HG03565 (cell line): Measurements from ENCODE around the gene EN1.

Experiments used
- ATAC-seq: cut with Tn5 transposase; IDR thresholded peaks from one replicate; pipeline ENCODE4 v1.9.1; 2021; ENCODE audit warnings: mild to moderate bottlenecking, moderate library complexity; ENCODE audit not compliant: unreplicated experiment

Gene EN1

DNA sequence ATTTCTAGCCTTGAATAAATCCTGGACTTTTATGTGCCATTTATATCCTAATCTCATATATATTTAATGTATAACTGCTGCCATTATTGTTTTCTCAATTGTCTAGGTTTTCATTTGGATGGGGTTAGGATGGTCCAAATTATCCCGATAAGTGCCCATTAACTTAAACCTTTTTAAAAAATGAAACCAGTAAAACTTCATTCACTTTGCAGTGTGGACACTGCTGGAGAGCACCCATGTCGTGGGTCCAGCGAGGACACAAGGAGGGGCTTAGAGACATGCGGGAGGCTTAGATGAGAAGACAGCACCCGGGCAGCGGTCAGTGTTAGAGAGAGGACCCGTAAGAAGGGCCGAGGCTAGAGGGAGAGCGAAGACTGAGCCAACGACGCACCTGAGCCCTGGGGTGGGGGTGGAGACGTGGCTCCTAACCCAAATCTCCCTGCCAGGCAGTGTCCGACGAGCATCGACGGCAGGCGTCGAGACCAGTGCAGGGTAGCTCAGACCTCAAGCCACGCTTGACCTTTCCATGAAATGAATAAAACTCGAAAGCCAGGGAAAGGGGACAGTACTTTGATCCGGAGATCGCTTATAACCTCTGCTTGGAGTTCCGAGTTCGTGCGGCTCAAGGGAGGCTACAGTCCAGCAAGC, 9.0 kb upstream of the EN1 start:
- no peak for ATAC-seq

DNA sequence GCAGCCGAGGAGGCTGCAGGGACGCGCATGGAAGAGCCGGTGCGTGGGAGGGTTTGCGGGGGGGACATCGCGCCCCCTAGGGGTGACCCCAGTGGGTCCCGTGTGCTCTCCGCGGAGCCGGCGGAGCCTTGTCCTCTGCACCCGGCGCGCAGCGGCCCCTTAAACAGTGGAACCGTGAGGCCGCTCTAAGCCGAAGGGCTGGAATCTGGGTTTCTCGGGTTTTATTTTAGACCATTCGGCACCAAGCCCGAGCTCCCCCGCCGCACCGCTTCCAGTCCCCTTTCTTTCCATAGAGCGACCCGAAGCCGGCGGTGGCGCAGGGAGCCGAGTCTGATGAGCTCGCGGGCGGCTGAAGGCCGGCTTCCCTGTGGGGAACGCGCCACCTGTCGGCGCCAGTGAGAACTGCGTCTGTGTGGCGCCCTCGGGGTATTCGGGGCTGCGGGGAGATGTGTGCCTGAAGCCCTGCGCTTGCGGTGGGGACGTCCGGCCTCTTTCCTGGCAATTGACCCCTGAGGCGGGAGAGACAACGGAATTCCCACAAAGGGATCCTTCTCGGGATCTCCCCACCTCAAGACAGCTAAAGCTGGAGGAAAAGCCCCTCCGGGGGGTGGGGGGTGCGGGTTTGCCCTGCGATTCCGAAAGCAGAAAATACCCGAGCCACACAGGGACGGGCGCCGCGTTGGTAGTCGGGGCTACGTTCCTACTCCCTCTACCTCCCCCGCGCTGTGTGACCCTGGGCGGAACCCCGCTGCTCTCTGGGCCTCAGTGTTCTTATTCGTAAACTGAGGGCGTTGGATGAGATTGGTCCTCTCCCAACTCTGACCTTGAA, 8.2 kb upstream of the EN1 start:
- peak; percentile 83 for ATAC-seq

DNA sequence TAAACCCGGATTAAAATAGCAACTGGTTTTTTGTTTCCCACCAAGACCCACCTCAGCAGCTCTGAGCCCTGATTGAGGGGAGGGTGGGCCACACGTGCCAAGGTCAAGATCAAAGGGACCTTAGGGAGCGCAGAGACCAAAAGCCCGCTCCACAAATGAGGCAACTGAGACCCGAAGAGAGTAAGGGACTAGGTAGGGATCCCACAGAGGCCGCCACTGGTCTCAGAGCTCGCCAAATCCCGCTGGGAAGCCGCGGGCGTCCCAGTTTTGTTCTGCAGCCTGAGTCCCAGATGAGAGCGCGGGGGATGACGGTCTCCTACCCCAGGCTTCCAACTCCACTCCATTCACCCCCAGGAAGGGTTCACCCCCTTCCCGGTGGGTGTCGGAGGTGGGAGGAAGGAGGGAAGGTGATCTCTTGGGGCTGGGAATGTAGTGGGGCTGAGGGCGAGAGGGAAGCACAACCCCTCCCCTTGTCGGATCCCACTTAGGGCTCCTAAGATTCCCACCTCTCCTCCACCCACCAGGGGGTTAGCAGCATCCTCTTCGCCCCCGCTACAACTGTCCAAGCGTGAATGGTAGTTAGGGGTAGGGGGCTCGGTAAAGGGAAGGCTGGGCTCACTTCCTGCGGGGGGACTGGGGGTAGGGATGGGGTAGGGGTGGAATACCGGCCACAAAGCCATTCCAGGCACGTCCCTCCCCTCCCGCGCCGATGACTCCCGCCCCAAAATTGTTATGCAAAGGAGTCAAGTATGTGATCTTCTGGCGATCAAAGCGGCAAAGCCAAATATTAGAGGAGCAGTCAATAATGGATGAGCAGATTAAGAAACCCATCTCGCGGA, 7.3 kb upstream of the EN1 start:
- ATAC-seq, result no peak

DNA sequence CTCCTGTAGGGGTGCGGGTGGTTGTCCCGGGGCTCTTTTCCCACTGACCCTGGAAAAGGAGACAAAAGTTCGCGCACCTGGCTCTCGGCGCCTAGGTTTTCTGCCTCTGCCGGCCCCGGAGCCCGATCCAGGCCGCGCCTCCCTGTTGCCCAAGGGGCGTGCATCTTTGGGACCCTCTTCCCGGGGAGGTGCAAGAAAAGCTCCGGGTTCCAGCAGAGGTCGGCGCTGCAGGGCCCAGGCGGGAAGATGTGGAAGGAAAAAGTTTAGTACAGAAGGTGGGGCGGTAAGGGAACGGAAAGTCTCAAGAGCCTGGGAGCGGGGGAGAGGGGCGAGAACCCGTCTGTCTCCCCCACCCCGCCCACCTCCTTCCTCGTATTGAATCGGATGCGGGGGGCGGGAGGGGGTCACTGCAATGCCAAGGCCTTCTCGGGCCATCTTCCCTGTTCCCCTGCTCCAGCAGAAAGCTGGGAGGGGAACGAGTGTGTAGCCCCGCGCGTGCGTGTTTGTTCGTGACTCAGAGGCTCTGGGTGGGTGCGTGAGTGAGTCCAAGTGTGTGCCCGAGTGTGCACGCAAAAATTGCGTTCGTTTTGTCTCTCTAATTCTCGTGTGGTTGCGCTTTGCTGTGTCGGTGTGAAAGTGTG, 6.3 kb upstream of the EN1 start:
- ATAC-seq, result no peak

DNA sequence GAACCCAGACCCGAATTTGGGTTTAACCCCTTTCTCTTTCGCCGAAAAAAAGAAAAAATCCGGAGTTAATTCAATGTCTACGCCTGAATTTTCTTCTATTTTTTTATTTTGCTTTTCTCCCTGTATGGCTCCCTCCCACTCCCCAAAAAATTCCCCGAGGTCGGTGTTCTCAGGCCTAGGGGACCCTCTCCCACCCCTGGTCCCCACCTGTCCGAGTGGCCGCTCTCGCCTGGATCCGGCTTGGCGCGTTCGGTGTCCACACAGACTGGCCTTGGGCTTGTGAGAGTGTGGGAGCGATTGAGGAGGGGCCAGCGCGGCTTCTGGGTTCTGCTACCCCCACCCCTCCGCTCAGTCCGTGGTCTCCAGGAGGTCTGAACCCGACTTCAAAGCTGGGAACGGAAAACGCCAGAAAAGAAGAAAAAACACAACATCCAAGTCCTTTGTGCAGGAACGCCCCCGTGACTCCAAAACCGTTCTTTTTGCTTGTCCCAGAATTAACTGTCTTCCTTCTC, 5.7 kb upstream of the EN1 start:
- ATAC-seq, result no peak

DNA sequence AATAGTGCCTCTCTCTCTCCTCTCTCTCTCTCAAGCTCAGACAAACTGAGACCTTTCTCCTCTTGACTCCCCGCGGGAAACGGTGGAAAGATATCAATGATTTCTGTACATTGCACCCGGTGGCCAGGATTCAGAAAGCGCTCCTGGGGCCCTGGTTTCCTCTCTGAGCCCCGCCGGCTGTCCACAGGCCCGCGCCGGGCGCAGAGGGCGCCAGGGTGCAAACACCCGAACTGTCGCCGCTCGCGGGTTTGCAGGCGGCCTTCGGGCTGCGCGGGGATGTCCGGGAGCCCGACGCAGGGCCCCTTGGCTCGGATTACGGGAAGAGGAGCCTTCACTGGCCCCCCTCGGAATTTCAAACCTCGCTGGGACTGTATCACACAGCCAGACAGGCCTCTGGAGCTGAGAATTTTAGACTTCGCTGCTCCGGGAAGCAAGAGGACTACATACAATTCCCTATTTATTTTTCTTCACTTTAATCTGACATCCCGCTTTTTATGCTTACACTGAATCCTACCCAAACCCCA, 5.2 kb upstream of the EN1 start:
- no peak for ATAC-seq

DNA sequence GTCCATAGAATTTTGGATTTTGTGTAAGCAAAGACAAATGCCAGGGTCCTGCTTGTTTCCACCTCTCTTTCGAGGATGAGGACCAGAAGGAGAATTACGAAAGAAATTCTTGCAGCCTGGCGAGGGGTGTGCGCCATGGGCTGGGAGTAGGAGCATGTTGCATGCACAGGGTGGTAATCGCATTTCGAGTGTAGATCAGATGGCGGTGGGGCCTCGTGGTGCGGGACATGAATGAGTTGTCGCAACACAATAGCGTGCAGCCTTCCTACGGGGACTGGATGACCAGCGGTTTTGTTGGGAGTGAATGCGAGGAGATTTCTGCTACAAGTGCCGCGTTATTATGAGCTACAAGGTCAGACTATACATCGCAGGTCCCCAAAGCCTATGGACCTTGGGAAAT, 4.2 kb upstream of the EN1 start:
- ATAC-seq, result no peak

DNA sequence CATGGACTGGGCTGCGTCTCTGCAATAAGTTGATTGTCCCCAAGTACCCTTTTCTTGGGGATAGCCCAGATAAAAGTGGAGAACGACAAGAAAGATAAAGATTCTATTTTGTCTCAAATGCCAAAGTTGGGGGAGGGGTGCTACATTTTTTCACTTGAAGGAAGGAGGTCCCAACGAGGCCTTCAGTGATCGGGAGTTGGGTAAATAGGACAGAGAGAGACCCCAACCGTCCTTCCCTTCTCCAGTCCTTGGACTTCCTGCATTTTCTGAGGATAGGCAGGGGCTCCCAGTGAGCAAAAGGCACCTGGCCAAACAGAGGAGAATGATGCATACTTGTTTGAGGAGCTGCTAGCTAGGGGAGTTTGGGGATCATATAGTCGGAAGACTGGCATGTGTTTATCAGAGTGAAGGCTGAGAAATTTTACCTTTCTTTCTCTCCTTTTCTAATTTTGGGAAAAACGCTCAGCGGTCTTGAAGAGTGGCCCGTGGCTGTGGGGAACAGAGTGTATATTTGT, 3.5 kb upstream of the EN1 start:
- no peak for ATAC-seq

DNA sequence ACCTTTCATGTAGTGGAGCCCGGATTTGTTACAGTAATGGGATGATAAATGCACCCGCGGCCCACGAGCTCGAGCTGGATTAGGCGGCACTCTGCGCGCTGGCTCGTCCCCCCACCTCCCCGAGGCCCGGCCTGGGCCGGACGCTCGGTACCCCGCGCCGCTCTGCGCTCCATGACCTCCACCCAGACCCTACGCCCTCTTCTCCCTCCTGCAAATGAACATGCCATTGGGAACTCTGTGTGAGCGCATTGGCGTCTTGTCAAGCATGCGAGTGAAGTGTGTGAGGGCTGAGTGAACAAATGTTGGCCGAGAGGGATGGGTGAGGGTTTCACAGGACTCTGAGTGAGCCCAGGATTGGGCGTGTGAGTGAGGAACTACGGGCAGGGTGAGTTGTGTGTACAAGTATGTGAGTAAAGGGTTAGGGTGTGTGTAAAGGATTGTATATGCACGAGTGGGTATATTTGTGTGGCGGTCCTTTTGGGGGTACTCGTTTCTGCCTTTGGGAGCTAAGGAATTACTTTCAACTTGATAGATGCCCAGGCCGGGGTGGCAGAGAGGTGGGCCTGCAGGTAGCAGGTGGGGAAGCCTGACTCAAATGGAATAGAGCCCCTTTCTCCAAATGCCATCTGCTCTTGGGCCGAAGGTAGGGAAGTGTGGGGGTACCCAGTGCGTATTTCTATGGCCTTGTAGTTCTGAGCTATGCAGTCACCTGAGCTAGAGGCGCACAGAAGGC, 2.9 kb upstream of the EN1 start:
- ATAC-seq, result no peak

DNA sequence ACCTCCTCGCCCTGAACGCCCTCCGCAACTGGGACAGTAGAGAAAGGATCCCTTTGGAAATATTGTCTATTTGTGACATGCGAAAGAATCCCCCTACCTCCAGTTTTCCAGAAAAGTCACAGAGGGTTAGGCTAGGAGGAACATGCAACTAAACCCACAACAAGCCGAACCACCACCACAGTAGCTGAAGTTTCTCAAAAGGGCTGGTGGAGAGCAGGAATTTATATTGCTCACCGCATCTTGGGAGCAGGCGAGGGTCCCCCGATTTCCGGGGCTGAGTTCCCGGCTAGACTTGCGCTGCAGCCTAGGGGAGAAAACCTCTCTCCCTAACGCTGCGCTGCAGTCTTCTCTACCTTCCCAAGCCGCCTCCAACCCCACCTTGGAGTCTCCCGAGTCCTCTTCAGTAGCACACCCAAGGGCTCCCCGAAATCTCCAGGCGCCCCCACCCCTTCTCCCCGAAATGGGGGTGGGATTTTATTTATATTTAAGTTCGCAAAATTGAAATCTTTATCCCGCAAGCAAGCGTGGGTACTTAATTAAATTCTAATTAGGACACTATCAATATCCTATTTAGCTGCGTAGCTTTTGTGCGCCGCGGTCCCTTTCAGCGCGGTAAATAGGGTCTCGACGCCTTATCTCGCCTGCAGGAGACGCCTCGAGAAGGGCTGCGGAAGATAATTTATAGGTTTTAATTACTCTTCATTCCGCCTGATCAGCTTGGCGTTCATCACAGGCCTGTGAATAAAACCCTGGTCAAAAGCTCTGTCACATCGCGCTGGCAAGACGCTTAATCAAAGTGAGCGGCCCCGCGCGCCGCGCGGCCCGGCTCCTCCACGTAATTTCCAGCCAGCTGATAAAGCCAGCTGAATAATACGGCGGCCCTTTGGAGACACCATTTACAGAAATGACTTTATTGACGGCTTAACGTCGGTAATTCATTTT, 2.0 kb upstream of the EN1 start:
- ATAC-seq, result no peak

DNA sequence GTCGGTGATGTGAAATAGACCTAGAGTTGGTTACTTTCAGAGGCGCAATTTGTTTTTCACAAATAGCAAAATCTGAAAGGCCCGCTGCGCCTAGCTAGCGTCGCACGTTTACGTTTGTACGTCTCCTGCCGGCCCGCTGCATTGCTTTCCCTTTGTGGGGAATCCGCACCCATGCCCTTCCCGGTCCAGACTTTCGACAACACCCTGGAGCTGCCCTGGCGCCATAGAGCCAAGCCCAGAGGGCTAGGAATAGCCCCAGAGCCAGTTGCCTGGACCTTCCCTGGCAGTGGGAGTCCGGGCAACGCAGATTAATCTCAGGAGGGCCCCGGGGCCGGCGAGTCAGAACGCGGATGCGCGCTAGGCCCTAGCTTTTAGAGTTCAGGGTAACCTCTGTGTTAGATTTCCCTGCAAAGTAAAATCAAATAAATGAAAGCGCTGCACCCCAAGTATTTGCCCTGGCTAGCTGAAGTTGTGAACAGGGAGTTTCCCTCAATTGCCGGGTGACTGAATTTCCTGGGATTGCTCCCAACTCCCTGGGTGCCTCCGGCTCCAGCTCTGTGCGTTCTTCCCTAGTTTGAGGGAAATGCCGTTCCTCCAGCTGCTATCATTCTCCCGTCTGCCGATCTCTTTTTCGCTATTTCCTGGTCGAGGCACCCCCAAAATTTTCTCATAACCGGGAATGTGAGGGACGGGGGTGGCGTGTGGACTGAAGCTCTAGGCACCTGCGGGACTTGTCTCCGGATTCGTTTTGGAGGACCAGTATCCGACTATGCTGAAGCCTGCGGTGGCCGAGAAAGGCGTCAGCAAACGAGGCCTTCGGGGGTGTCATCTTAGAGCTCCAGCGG, 1.2 kb upstream of the EN1 start:
- ATAC-seq, result no peak

DNA sequence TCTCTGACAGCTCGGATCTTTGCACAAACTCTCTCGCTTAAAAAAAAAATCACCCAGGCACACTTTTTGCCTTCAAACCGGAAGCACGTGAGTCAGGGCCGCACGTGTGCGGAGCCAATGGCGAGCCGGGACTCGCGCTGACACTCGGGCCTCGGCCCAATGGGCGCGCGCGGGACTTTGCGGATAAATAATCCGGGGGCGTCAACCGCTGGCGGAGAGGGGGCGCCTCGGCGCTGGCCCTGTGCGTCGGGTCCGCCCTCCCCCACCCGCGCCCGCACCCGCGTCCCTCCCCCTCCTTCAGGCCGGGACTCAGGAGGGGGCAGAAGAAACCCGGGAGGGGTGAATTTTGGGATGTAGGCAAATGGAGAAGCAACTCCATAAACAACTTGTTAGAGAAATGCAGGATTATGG, 319 bp upstream of the EN1 start:
- ATAC-seq, result no peak

DNA sequence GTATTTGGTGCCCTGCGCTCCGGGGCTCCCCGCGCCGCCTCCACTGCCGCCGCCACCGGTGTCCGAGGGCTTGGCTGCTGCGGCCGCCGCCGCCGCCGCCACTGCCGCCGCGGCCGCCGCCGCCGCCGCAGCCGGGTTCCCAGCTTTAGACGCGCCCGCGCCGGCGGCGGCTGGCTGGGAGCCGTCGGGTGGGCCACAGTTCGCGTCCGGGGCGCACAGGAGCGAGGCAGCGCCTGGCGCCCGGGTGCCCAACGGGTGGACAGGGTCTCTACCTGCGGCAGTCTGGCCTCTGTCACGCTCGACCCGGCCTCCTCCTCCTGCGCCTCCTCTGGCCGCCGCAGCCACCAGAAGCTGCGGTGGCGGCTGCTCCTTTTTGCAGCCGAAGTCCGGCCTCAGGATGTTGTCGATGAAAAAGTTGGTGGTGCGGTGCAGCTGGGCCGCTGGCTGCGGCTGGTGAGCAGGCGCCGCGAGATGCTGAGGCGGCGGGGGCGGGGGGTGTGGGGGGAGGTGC, 951 bp downstream of the EN1 start:
- no peak for ATAC-seq

DNA sequence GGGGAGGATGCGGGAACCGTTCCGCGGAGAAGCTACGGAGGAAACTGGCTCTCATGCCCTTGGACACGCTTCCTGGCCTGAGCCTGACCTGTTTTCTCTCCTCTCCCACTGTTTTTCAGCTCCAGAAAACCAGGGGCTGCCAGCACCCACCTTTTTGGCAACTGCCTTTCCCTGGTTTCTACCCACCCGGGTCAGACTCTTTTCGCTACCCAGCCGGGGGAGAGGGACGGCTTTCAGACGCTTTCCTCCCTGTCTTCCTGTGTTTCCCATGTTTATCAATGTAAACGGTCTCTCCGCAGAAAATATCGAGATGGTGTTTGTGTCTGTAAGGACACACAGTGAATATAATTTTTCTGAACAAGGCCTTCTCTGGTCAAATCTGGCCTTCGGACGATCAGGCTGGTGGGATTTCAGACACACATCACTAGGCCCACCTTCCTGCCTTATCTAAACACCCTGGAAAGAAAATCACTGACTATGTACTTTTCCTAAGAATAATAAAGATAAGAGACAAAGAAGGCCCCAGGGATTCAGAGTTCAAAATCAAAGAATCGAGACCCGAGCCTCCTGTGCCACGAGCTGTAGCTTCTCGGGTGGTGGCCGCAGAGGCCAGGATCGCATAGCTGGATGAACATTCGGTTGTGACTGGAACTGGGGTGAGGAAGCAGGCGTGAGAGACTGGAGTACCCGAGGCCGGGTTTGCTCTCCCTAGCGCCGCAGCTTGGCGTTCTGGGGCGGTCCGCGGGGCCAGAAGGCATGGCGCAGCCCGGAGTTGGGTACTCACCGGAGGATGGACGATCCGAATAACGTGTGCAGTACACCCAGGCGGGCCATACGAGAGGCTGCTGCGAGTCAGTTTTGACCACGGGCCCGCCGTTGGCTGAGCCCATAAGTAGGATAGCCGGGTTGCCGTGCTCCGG, 1.7 kb downstream of the EN1 start:
- no peak for ATAC-seq

DNA sequence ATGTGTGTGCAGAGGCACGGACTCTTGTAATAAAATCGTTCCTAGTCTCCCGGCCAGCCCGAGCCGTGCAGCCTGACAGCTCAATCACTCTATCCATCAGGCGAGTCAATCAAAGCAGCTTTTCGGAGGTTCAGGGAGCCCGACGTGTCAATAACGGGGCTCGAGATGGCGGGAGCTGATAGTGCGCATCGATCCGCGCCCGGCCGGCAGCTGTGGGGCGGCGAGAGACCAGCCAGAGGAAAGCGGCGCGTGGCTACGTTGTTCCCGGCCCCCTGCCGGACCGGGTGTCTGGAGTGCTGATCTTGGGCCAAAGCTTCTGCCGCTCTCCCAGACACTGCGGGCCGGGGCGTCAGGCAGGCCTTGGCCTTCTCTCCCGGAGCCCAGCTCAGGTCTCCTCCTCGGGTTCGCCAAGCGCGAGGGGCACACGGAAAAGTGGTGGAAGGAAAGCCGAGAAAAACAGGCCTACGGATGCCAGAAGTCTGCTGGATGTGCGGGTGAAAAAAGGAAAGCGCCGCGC, 2.4 kb downstream of the EN1 start:
- no peak for ATAC-seq

DNA sequence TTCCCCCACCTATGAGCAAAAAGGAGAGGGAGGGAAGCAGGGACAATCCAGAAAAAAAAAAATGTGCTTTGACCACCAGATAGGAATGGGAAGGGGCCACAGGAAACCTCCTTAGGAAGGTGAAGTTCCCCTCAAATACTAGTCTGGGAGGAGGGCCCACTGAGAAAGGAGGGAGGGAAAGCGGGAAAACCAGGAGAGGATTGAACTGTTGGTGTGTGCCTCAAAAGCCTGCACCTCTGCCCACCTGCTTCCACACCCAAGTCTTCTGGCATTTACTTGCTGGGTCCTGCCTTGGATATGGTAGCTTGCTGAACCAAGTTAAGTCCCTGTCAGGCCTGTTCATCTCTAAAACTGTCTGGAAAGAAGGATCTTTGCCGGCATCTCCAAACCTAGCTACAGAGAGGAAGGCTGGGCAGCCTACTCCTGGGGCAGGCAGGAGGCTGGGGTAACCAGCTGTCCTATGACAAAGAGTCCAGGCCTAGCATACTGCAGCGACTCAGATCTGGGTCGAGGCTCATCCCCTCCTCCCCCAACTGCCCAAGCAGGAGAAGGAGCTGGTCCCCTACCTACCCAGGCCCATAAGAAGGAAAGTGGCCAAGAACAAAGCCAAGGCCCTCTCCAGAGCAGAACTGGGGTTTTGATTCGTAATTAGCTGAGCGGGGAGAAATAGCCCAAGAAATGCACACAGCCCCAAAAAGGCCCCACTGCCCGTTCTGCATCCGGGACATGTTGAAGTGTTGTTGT, 3.0 kb downstream of the EN1 start:
- ATAC-seq, result no peak
